ENCODE data around the gene PACRG. TPM values are rescaled to one million over a fixed set of nuclear protein-coding genes. Genes with fewer than 3 reads are reported as not detected.

PACRG gene
- total RNA-seq, 1 experiment from 2014 or later: not detected

DNA sequence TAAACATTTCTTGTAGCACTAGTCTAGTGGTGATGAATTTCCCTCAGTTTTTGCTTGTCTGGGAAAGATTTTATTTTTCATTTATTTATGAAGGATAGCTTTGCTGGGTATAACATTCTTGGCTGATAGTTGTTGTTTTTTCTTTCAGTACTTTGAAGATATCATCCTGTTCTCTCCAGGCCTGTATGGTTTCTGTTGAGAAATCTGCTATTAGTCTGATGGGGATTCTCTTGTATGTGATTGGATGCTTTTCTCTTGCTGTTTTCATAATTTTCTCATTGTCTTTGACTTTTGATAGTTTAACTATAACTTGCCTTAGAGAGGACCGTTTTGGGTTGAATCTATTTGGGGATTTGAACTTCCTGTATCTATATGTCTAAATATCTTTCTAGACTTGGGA, 207.1 kb downstream of the PACRG start:
- DNase-seq: no peak
- Histone ChIP-seq H3K36me3 (no peaks in the 10 kb centered on the region), H3K27me3 (no peaks in the 10 kb centered on the region), H3K4me3 (no peak overlapping the region), H3K9me3 (peaks cover 8% of the 10 kb centered on the region; the same call in 1 of the 2 replicates)

DNA sequence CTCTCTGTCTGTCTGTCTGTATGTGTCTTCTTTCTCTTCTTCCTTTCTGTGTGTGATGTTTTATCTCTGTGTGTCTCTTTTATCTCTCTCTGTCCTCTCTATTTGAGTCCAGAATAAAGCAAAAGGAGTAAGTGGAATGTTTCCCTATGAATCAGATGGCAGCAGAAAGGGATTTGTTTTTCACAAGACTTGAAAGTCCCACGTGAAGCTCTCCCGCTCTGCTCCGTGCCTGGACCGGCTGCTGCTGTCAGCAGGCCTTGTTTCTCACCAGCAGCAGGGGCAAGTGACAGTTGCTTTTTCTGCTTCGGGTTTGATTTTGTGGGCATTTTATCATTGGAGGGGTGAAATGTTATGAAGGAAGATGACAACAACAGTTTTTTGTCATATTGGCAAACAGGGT, 212.7 kb downstream of the PACRG start:
- no peak overlapping the region for H3K4me3 ChIP-seq

DNA sequence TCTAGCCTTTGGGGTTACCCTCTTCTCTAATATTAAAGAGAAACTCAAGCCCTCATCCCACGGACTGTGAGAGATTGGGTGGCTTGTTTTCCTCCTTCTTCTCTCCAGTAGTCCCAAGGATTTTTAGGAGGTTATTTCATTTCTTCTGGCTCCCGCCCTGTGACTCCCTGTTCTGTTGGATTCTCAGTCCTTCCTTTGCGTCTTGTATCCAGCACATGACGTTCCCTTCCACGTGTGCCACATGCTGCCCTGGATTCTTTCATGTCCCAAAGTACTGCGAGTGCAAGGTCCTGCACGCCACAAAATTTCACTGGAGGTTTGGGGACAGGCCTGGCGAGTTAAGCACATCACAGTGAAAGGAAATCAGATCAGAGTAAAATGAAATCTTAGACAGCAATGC, 213.4 kb downstream of the PACRG start:
- H3K36me3 ChIP-seq: no peaks in the 10 kb centered on the region
- H3K9me3 ChIP-seq: peaks cover 12% of the 10 kb centered on the region; the same call in 1 of the 2 replicates
- H3K27me3 ChIP-seq: no peaks in the 10 kb centered on the region
- H3K4me3 ChIP-seq: no peak overlapping the region
- no peak for DNase-seq

More for the DNA sequence above, 212.7 kb downstream of the PACRG start:
- H3K9me3 ChIP-seq: peaks cover 12% of the 10 kb centered on the region; the same call in 1 of the 2 replicates
- no peak for DNase-seq
- no peaks in the 10 kb centered on the region for H3K27me3 ChIP-seq
- H3K36me3 ChIP-seq: no peaks in the 10 kb centered on the region

DNA sequence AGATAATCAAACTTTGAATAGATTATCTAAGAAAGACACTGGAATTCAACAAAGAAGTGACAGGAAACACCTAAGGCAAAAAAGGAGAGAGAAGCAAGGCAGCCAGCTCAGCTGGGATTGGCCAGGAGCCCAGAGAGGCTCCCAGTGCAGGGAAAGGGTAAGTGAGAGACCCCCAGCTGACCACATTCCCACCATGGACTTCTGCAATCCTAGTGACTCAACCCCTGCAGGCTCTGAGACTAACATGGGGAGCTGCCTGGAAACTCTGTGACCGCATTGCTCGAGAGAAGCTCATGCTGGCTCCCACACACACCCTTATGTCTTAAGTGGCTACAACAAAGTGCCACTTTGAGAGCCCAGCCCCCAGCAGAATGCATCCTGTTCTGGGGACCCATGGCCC, 215.1 kb downstream of the PACRG start:
- Histone ChIP-seq H3K9me3 (peaks cover 12% of the 10 kb centered on the region; the same call in 1 of the 2 replicates), H3K4me3 (no peak overlapping the region), H3K36me3 (no peaks in the 10 kb centered on the region), H3K27me3 (no peaks in the 10 kb centered on the region)
- DNase-seq: no peak

GRCh38 chr6:162943369-162943768, 215.6 kb downstream of the PACRG start:
- H3K9me3 ChIP-seq: peaks cover 12% of the 10 kb centered on the region; the same call in 1 of the 2 replicates
- no peaks in the 10 kb centered on the region for H3K27me3 ChIP-seq
- no peaks in the 10 kb centered on the region for H3K36me3 ChIP-seq
- H3K4me3 ChIP-seq: no peak overlapping the region
- no peak for DNase-seq

GRCh38 chr6:162951164-162951743, 223.5 kb downstream of the PACRG start:
- Histone ChIP-seq H3K27me3 (no peaks in the 10 kb centered on the region), H3K9me3 (no peaks in the 10 kb centered on the region), H3K4me3 (no peak overlapping the region), H3K36me3 (no peaks in the 10 kb centered on the region)
- no peak for DNase-seq

- no peaks in the 10 kb centered on the region for H3K27me3 ChIP-seq
- H3K36me3 ChIP-seq: no peaks in the 10 kb centered on the region
- DNase-seq: no peak
- H3K4me3 ChIP-seq: no peak overlapping the region
- H3K9me3 ChIP-seq: no peaks in the 10 kb centered on the region
Observed at GRCh38 chr6:162952423-162952822, 224.6 kb downstream of the PACRG start.

- Histone ChIP-seq H3K4me3 (no peak overlapping the region), H3K36me3 (no peaks in the 10 kb centered on the region), H3K9me3 (no peaks in the 10 kb centered on the region), H3K27me3 (no peaks in the 10 kb centered on the region)
- DNase-seq: no peak
Observed at GRCh38 chr6:162957062-162957461, 229.3 kb downstream of the PACRG start.

GRCh38 chr6:162960679-162961457, 233.1 kb downstream of the PACRG start:
- Histone ChIP-seq H3K4me3 (no peak overlapping the region), H3K36me3 (no peaks in the 10 kb centered on the region), H3K27me3 (no peaks in the 10 kb centered on the region), H3K9me3 (no peaks in the 10 kb centered on the region)
- DNase-seq: no peak

DNA sequence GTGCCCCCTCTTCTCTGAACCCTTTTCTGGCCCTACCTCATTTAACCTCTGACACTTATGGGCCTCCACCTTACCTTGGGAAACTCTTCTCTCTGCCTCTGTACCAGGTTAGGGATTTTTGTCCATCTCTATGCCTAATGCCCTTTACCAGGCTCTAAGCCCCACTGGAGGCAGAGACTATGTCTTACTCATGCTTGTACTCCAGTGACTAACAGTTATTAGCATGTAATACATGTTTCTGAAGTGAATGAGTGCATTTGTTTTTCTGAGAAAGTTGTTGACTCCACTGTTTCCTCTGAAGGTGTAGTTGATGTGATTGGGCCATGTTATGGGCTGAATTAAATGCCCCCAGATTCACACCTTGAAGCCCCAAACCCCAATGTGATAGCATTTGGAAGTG, 234.3 kb downstream of the PACRG start:
- DNase-seq: no peak
- Histone ChIP-seq H3K27me3 (no peaks in the 10 kb centered on the region), H3K36me3 (no peaks in the 10 kb centered on the region), H3K4me3 (no peak overlapping the region), H3K9me3 (no peaks in the 10 kb centered on the region)

DNA sequence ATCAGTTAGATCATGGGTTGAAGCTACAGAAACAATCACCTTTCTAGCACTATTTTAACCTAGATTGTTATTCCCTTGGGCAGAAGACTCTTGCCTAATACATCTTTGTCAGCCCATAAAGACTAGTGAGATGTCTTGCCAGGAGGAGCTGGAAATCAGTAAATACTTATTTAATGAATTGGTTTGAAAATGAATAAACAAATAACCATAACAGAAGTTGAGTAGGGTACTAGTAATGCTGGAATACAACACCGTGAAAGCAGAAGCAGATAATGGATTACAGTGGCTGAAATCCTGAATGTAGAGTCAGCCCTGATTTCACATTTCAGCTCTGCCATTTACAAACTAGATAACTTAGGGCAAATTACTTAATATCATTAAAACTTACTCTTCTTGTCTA, 236.1 kb downstream of the PACRG start:
- Histone ChIP-seq H3K27me3 (no peaks in the 10 kb centered on the region), H3K36me3 (no peaks in the 10 kb centered on the region), H3K4me3 (no peak overlapping the region), H3K9me3 (no peaks in the 10 kb centered on the region)
- DNase-seq: no peak

DNA sequence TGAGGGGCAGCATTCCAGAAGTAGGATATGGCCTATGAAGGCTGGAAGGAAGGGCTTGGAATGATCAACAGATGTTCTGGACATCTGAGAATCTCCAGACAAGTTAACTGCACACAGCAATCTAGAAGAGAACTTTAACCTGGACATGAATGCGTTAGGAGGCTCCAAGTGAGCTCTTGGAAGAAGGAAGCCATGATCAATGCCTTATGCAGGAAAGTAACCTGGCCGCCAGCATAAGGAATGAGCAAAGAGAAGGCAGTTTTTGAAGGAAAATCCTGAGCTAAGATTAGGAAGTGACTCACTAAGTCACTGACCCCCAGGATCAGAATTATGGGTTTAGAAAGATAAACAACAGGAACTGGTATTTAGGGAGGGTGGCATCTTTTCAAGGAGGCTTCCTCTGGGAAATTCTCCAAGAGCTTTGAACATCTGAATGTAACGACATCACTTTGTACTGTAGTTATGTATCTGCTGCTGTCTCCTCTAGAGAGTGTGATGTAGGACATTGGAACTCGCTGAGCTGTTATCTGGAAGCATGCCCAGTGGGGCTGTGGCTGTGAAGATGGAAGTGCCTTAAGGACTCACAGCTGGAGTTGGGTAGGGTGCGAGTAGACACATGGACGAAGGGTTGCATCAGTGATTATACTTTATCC, 236.8 kb downstream of the PACRG start:
- H3K36me3 ChIP-seq: no peaks in the 10 kb centered on the region
- no peaks in the 10 kb centered on the region for H3K9me3 ChIP-seq
- H3K4me3 ChIP-seq: no peak overlapping the region
- no peaks in the 10 kb centered on the region for H3K27me3 ChIP-seq
- peak; percentile 98 for DNase-seq

- H3K36me3 ChIP-seq: no peaks in the 10 kb centered on the region
- H3K27me3 ChIP-seq: no peaks in the 10 kb centered on the region
- H3K9me3 ChIP-seq: no peaks in the 10 kb centered on the region
- no peak overlapping the region for H3K4me3 ChIP-seq
- DNase-seq: no peak
Observed at GRCh38 chr6:162965366-162965765, 237.6 kb downstream of the PACRG start.

DNA sequence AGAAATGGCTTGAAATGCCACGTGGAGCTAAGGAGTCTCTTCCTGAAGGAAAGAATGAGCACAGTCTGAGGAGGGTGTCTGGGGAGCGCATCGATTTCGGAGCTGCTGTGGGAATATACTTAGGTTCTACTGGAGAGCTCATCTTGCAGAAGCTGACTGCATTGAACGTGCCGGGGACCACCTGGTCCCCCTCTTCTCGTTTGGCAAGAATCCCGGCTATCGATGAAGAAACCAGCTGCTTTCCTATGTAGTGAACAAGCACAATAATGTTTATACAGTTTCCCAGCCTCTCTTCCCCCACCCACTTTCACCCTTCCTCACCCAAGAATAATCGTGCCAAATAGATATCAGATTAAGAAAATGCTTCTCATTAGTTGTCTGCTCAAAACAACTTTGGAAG, 242.5 kb downstream of the PACRG start:
- H3K27me3 ChIP-seq: no peaks in the 10 kb centered on the region
- no peaks in the 10 kb centered on the region for H3K36me3 ChIP-seq
- no peak for DNase-seq
- no peaks in the 10 kb centered on the region for H3K9me3 ChIP-seq
- no peak overlapping the region for H3K4me3 ChIP-seq

DNA sequence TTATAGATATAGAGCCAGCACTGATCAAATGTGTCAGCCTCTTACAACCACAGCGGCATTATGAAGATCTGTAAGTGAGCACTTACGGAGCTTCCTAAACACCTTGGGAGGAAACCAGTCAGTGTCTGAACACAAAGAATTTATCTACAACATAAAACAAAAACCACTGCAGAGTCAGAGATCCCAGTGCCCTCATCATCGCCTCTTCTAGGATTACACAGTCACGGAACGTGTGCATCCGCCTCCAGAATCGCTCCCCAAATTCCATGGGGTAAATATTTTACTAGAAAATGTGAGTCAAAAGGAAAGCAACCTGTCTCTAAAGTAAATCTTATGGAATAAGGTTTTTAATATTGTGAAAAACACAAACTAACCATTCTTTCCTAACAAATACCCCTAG, 243.6 kb downstream of the PACRG start:
- H3K27me3 ChIP-seq: no peaks in the 10 kb centered on the region
- no peaks in the 10 kb centered on the region for H3K9me3 ChIP-seq
- H3K36me3 ChIP-seq: no peaks in the 10 kb centered on the region
- DNase-seq: no peak
- H3K4me3 ChIP-seq: no peak overlapping the region

DNA sequence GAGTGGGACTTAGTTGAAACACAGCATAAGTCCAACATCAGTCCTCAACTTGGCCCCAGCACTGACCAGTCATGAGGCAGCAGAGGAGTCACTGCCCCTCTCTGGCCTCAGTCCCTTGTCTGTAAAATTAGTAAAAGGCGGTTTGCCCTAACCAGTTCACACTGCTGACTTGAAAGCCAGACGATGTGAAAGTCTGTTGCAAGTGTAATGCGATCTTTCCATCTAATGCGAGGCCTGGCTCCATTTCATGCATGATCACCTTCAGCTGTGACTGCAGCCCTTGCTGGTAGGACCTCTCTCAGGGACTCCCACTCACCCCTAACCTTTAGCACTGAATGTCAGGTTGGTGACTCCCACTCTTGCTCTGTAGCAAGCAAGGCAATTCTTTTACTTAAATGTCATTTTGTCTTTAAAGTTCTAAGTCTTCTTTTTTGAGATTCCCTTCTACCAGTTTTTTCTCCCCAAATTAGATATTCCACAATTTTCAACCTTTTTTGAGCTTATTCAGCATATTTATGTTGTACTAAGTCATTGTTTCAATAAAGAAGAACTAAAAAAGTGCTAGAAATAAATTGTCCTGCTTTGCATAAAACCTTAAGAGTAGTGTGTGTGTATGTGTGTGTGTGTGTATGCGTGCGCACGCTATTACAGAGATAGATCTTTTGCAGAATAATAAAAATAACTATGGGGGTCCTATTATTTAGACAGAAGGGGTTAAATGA, 245.5 kb downstream of the PACRG start:
- Histone ChIP-seq H3K36me3 (no peaks in the 10 kb centered on the region), H3K27me3 (no peaks in the 10 kb centered on the region), H3K9me3 (no peaks in the 10 kb centered on the region), H3K4me3 (no peak overlapping the region)
- DNase-seq: no peak

DNA sequence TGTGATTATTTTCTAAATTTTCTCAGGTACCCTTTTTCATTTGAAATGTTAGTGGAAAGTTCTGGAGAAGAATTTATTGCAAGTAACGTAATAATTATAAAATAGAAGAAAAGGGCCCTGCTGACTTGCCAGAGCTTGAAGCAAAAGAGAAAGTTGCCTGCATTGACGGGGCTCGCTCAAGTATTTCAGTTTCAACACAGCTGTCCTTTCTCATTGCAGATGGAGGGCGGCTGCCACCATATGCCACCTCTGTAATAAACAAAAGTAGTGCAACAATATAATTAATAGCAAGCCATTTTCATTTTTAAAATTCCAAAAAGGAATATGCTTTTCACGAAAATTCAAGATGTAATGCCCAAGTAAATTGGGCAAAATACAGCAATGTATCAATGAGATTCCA, 246.2 kb downstream of the PACRG start:
- Histone ChIP-seq H3K9me3 (no peaks in the 10 kb centered on the region), H3K4me3 (no peak overlapping the region), H3K36me3 (no peaks in the 10 kb centered on the region), H3K27me3 (no peaks in the 10 kb centered on the region)
- no peak for DNase-seq
